Heart left ventricle (tissue), 13 donors: ENCODE measurements around the gene FGF16.

Source experiments
- CTCF ChIP-seq, 12 donors: fragments of 200-600 bp; sonication (generic) in 4 of 12; IDR thresholded peaks; one replicate each; pipeline versions ENCODE4 v1.5.0 to v1.8.0; 2018 to 2022; ENCODE audit warnings: antibody characterized with exemption in 12 of 12, mild to moderate bottlenecking in 5 of 12
- POLR2A ChIP-seq, 2 donors: fragments of 450-650 bp; IDR thresholded peaks; one replicate each; pipeline ENCODE4 v1.6.1; 2017; ENCODE audit warnings: antibody characterized with exemption in 2 of 2, mild to moderate bottlenecking in 2 of 2, moderate library complexity in 2 of 2
- donor health status: ischemic (EF 13 %, LVEDD 7.1; RV severe dilation, severe dysfunction).
- donor health status: DM: no; HTN: yes; CAD: no.
- donor health status: DM: no; HTN: no; CAD: no.
- donor health status: ischemic (EF 25% LVEDD 6.9; RV normal size, moderate dysfunction).
- donor health status: ischemic (EF 25% LVEDD 5.7; RV mildly dilated, moderate dysfunction).
- donor health status: ischemic (EF 35%, LVEDD 5.7; RV mildly dilated, moderate dysfunction).
- donor health status: nonischemic (EF 11% LVEDD 7.7; RV severe dilation, severe dysfunction).
- donor health status: DM: yes; HTN: yes; CAD: no.
- donor health status: PGD.
- donor health status: ischemic (EF 29% LVEDD 5.4; RV normal size, mild dysfunction).
- donor health status: nonischemic (EF 23%, LVEDD 6.1; RV moderate dilation, normal function).

- TF ChIP-seq CTCF (IDR thresholded peaks at IDR 0.05) = no peak
- no peak for TF ChIP-seq POLR2A (IDR thresholded peaks at IDR 0.05)
These were observed 10.5 kb upstream of the FGF16 start for GRCh38 chrX:77436682-77437081.
